Measurements from ENCODE around the gene RSPH1. TPM values are rescaled to one million over a fixed set of nuclear protein-coding genes. Genes with fewer than 3 reads are reported as not detected.
A peak's percentile ranks its signal among the peaks of the same experiment; 100 is the strongest.

RSPH1 gene
- total RNA-seq, 2 experiments from 2014 or later: 0.34 to 0.38 TPM

DNA sequence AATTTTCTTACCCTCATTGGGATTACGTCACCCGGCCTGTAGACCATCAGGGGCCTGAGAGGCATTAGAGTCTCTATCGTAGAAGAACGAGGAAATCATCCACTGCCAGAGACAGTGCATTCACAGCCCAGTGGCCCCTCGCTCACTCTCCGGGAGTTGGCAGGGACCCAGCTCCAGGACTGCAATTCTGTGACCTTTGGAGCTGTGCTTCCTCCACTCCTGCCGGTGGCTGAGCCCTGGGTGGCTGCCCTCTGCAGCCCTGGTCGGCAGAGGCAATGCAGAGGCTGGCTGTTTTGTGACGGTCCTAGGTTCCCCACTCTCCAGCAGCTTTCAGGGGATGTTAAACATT is 30.3 kb upstream of the RSPH1 start:
- TF ChIP-seq, protein P1, sequence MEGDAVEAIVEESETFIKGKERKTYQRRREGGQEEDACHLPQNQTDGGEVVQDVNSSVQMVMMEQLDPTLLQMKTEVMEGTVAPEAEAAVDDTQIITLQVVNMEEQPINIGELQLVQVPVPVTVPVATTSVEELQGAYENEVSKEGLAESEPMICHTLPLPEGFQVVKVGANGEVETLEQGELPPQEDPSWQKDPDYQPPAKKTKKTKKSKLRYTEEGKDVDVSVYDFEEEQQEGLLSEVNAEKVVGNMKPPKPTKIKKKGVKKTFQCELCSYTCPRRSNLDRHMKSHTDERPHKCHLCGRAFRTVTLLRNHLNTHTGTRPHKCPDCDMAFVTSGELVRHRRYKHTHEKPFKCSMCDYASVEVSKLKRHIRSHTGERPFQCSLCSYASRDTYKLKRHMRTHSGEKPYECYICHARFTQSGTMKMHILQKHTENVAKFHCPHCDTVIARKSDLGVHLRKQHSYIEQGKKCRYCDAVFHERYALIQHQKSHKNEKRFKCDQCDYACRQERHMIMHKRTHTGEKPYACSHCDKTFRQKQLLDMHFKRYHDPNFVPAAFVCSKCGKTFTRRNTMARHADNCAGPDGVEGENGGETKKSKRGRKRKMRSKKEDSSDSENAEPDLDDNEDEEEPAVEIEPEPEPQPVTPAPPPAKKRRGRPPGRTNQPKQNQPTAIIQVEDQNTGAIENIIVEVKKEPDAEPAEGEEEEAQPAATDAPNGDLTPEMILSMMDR (IDR thresholded peaks at IDR 0.05): no peak
- Histone ChIP-seq H3K36me3 (ENCODE audit: insufficient read depth, low read length) (peaks cover 39% of the 10 kb centered on the region), H3K4me3 (ENCODE audit: low read length) (no peak overlapping the region), H3K4me1 (ENCODE audit: insufficient read depth, low read length) (peaks cover 40% of the 10 kb centered on the region), H3K27me3 (ENCODE audit: control insufficient read depth in 1 of 2, insufficient read depth in 2 of 2, low read length in 2 of 2) (no peaks in the 10 kb centered on the region), H3K27ac (ENCODE audit: low read depth in 1 of 2, low read length in 2 of 2) (no peak overlapping the region), H3K9me3 (ENCODE audit: control insufficient read depth in 1 of 2, insufficient read depth in 1 of 2, low read length in 2 of 2) (no peaks in the 10 kb centered on the region)
- no peak for DNase-seq
- intact Hi-C loops (cut with DNase I, micrococcal nuclease): loop anchor here in 1 of 2 experiments (5.0 kb wide), 1 partner anchor 64 kb away; no protein-coding TSS in a partner anchor
- Mint-ChIP-seq H3K4me1 (ENCODE audit: low read depth) (peaks cover 63% of the 10 kb centered on the region), H3K4me3 (no peak overlapping the region), H3K27ac (peak overlapping the region; percentile 77), H3K27me3 (no peaks in the 10 kb centered on the region), H3K9me3 (no peaks in the 10 kb centered on the region), H3K36me3 (ENCODE audit: low read depth) (peaks cover 56% of the 10 kb centered on the region)
- POLR2A ChIA-PET: interaction anchor here (1.1 to 3.1 kb wide), 2 partner anchors 12 to 631 kb away, joined by 3 to 50 read pairs; partner anchors contain the start of gene SLC37A1
- CTCF ChIA-PET: no interaction called here
- no peak for ATAC-seq (ENCODE audit: poor library complexity)

DNA sequence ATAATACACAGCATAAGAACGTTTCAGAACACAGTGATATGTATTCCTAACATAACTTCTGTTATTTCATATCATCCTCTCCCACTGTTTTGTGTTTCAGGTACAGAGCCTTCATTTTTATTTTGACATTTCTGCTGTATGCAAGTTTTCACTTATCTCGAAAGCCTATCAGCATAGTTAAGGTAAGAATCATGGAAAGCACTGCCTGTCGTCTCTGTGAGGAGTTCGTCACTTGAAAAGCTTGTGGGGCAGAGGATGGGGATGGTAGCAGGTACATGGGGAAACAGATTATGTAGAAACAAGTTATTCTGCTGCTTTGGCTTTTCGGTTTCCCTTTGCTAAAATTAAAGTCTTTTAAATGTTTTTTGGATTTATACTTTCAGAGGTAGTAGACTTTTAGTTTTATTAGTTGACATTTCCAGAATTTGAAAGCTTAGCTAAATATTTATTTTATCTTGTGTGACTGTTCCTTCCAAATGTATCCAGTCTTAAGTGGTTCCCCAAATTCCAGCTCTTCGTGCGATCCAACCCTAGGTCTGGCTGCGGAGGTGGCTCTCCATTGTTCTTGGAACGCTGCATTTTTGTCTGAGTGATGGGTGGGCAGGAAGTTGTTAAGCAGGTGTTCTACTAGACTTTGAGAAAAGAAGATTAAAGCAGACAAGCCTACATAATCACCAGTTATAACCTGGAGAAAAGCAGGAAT is 29.8 kb upstream of the RSPH1 start:
- H3K27ac ChIP-seq (ENCODE audit: low read depth in 1 of 2, low read length in 2 of 2): no peak overlapping the region
- peaks cover 40% of the 10 kb centered on the region for H3K36me3 ChIP-seq (ENCODE audit: insufficient read depth, low read length)
- TF ChIP-seq, protein P1 (IDR thresholded peaks at IDR 0.05): no peak
- no peaks in the 10 kb centered on the region for H3K9me3 Mint-ChIP-seq
- no peak overlapping the region for H3K4me3 Mint-ChIP-seq
- peaks cover 40% of the 10 kb centered on the region for H3K4me1 ChIP-seq (ENCODE audit: insufficient read depth, low read length)
- POLR2A ChIA-PET: interaction anchor here (3.1 kb wide), 1 partner anchor 11 kb away, joined by 50 read pairs; the partner anchor contains the start of gene SLC37A1
- peaks cover 60% of the 10 kb centered on the region for H3K36me3 Mint-ChIP-seq (ENCODE audit: low read depth)
- no peaks in the 10 kb centered on the region for H3K27me3 Mint-ChIP-seq
- H3K27me3 ChIP-seq (ENCODE audit: control insufficient read depth in 1 of 2, insufficient read depth in 2 of 2, low read length in 2 of 2): no peaks in the 10 kb centered on the region
- H3K4me1 Mint-ChIP-seq (ENCODE audit: low read depth): peaks cover 63% of the 10 kb centered on the region
- ATAC-seq (ENCODE audit: poor library complexity): no peak
- peak overlapping the region; percentile 65 for H3K27ac Mint-ChIP-seq
- intact Hi-C loops (cut with DNase I, micrococcal nuclease): loop anchor here in 1 of 2 experiments (5.0 kb wide), 1 partner anchor 64 kb away; no protein-coding TSS in a partner anchor
- CTCF ChIA-PET: interaction anchor here (1.5 kb wide), 1 partner anchor 16 kb away, joined by 3 read pairs; no protein-coding TSS in a partner anchor
- no peak for DNase-seq
- H3K9me3 ChIP-seq (ENCODE audit: control insufficient read depth in 1 of 2, insufficient read depth in 1 of 2, low read length in 2 of 2): no peaks in the 10 kb centered on the region
- H3K4me3 ChIP-seq (ENCODE audit: low read length): no peak overlapping the region

- H3K4me3 Mint-ChIP-seq: no peak overlapping the region
- peaks cover 37% of the 10 kb centered on the region for H3K4me1 ChIP-seq (ENCODE audit: insufficient read depth, low read length)
- peaks cover 59% of the 10 kb centered on the region for H3K4me1 Mint-ChIP-seq (ENCODE audit: low read depth)
- intact Hi-C loops (cut with DNase I, micrococcal nuclease): loop anchor here in 1 of 2 experiments (5.0 kb wide), 1 partner anchor 63 kb away; no protein-coding TSS in a partner anchor
- no peaks in the 10 kb centered on the region for H3K27me3 ChIP-seq (ENCODE audit: control insufficient read depth in 1 of 2, insufficient read depth in 2 of 2, low read length in 2 of 2)
- H3K36me3 ChIP-seq (ENCODE audit: insufficient read depth, low read length): peaks cover 44% of the 10 kb centered on the region
- H3K27me3 Mint-ChIP-seq: no peaks in the 10 kb centered on the region
- TF ChIP-seq, protein P1 (IDR thresholded peaks at IDR 0.05): no peak
- H3K4me3 ChIP-seq (ENCODE audit: low read length): no peak overlapping the region
- DNase-seq (no peak), ATAC-seq (ENCODE audit: poor library complexity) (no peak)
- peak overlapping the region; percentile 65 for H3K27ac Mint-ChIP-seq
- POLR2A ChIA-PET: no interaction called here
- no peaks in the 10 kb centered on the region for H3K9me3 ChIP-seq (ENCODE audit: control insufficient read depth in 1 of 2, insufficient read depth in 1 of 2, low read length in 2 of 2)
- no peak overlapping the region for H3K27ac ChIP-seq (ENCODE audit: low read depth in 1 of 2, low read length in 2 of 2)
- no peaks in the 10 kb centered on the region for H3K9me3 Mint-ChIP-seq
- H3K36me3 Mint-ChIP-seq (ENCODE audit: low read depth): peaks cover 62% of the 10 kb centered on the region
- CTCF ChIA-PET: interaction anchor here (1.5 kb wide), 1 partner anchor 16 kb away, joined by 3 read pairs; no protein-coding TSS in a partner anchor
These were observed 29.1 kb upstream of the RSPH1 start for GRCh38 chr21:42525029-42525581.

Measured in CD4-positive, alpha-beta T cell (primary cell).